GM12878 (cell line): Measurements from ENCODE around the gene WWP2. TPM values are rescaled to one million over a fixed set of nuclear protein-coding genes. Genes with fewer than 3 reads are reported as not detected.

Source experiments
- ATAC-seq: fragments of 200-7000 bp; cut with Tn5 transposase; 3 replicates; pipeline ENCODE4 v1.9.1; 2020; ENCODE audit warnings: mild to moderate bottlenecking, moderate library complexity
- BruUV-seq: library from RNA; stranded (reverse); fragments of 400-500 nt; replicated peaks from 2 replicates; lab custom pipeline; 2021; lab: Mats Ljungman, UMichigan
- CTCF ChIA-PET: fragments of 300-600 bp; sonication (Branson Sonifier 250); formaldehyde crosslinking; extraction: SDS; loops from one replicate; lab custom pipeline; 2021; ENCODE audit warnings: inconsistent platforms; lab: Yijun Ruan, JAX
- POLR2A ChIA-PET: fragments of 350-600 bp; formaldehyde crosslinking; extraction: SDS; loops from one replicate; lab custom pipeline; 2021; ENCODE audit warnings: inconsistent platforms; lab: Charles Lee
- RAD21 ChIA-PET: fragments of 300-600 bp; sonication (Branson Sonifier 250); formaldehyde crosslinking; loops from one replicate; lab custom pipeline; 2023; ENCODE audit warnings: antibody characterized with exemption; ENCODE audit not compliant: unreplicated experiment; lab: Charles Lee
- SMC1A ChIA-PET: fragments of 300-600 bp; sonication (Branson Sonifier 250); formaldehyde crosslinking; loops from one replicate; lab custom pipeline; 2023; ENCODE audit not compliant: unreplicated experiment, uncharacterized antibody; lab: Charles Lee
- DNase-seq: peaks from one replicate; pipeline ENCODE4 v3.0.0-alpha.2; 2011; ENCODE audit warnings: low read depth, low spot score
- FAIRE-seq: peaks from 3 replicates; lab custom pipeline; 2011; peaks lifted over from hg19 to GRCh38; lab: Jason Lieb, UNC
- H2AFZ ChIP-seq: 2 replicates; pipeline ENCODE4 v1.6.0; 2011; ENCODE audit warnings: low read depth, low read length, control low read depth; ENCODE audit not compliant: control insufficient read depth
- H3K27ac ChIP-seq: 2 replicates; pipeline ENCODE4 v1.5.1; 2011; ENCODE audit warnings: control low read depth; ENCODE audit not compliant: control insufficient read depth, insufficient read depth
- H3K27me3 ChIP-seq, 2 experiments: replicated peaks in 1 of 2; 2 replicates each; pipeline versions ENCODE4 v1.6.0 to v1.6.1; 2011; ENCODE audit warnings: low read length in 1 of 2; ENCODE audit not compliant: control insufficient read depth in 2 of 2, insufficient read depth in 2 of 2
- H3K36me3 ChIP-seq, 2 experiments: 2 replicates each; pipeline ENCODE4 v1.5.1; 2011; ENCODE audit warnings: low read length in 1 of 2; ENCODE audit not compliant: control insufficient read depth in 2 of 2, insufficient read depth in 2 of 2
- H3K4me1 ChIP-seq: 2 replicates; pipeline ENCODE4 v1.6.1; 2011; ENCODE audit warnings: mild to moderate bottlenecking, low read length, moderate library complexity, mixed read lengths; ENCODE audit not compliant: control insufficient read depth, insufficient read depth
- H3K4me2 ChIP-seq: 2 replicates; pipeline ENCODE4 v1.6.0; 2011; ENCODE audit warnings: control low read depth; ENCODE audit not compliant: control insufficient read depth, insufficient read depth
- H3K4me3 ChIP-seq: fragments of 200-600 bp; sonication (generic); 2 replicates; pipeline ENCODE4 v1.5.1; 2016
- H3K79me2 ChIP-seq: 2 replicates; pipeline ENCODE4 v1.6.0; 2011; ENCODE audit warnings: low read length; ENCODE audit not compliant: control insufficient read depth, insufficient read depth
- H3K9ac ChIP-seq: 2 replicates; pipeline ENCODE4 v1.8.0; 2011; ENCODE audit warnings: low read length, control low read depth, mixed read lengths; ENCODE audit not compliant: control insufficient read depth, insufficient read depth
- H3K9me3 ChIP-seq: replicated peaks from 3 replicates; pipeline ENCODE4 v1.5.1; 2011; ENCODE audit warnings: mild to moderate bottlenecking, low read length; ENCODE audit not compliant: control insufficient read depth, insufficient read depth
- H4K20me1 ChIP-seq: 2 replicates; pipeline ENCODE4 v1.6.0; 2011; ENCODE audit not compliant: control insufficient read depth, insufficient read depth
- ASH2L ChIP-seq: fragments of 300-600, 200-600 bp; sonication (generic); IDR thresholded peaks from 2 replicates; pipeline ENCODE4 v1.6.1; 2017; ENCODE audit warnings: low read depth, mild to moderate bottlenecking, borderline replicate concordance
- BCL11A ChIP-seq: IDR thresholded peaks from 2 replicates; pipeline ENCODE4 v1.6.1; 2011; ENCODE audit warnings: low read depth, low read length
- CBX3 ChIP-seq: fragments of 200-600 bp; sonication (generic); IDR thresholded peaks from 2 replicates; pipeline ENCODE4 v1.6.1; 2016; ENCODE audit warnings: low read depth, borderline replicate concordance
- CHD1 ChIP-seq: IDR thresholded peaks from 2 replicates; pipeline ENCODE4 v1.6.1; 2012; ENCODE audit warnings: low read depth, low read length, improper control_type of control experiment
- CREB1 ChIP-seq: IDR thresholded peaks from 2 replicates; pipeline ENCODE4 v1.6.1; 2012; ENCODE audit warnings: low read depth, mild to moderate bottlenecking, inconsistent platforms
- CREM ChIP-seq: IDR thresholded peaks from 2 replicates; pipeline ENCODE4 v1.6.1; 2014; ENCODE audit warnings: antibody characterized with exemption, low read depth
- FOXM1 ChIP-seq: IDR thresholded peaks from 2 replicates; pipeline ENCODE4 v1.6.1; 2012; ENCODE audit warnings: low read depth, mild to moderate bottlenecking, inconsistent platforms, low read length, moderate library complexity
- MEF2B ChIP-seq: fragments of 450-650 bp; IDR thresholded peaks from 2 replicates; pipeline ENCODE4 v1.6.1; 2018; ENCODE audit warnings: mild to moderate bottlenecking, moderate library complexity; ENCODE audit not compliant: partially characterized antibody, poor library complexity, severe bottlenecking
- MYC ChIP-seq: IDR thresholded peaks from 2 replicates; pipeline ENCODE4 v1.6.1; 2011; ENCODE audit warnings: mild to moderate bottlenecking, low read length, moderate library complexity, inconsistent platforms; ENCODE audit not compliant: insufficient read depth, insufficient replicate concordance, insufficient read length, severe bottlenecking
- RELA ChIP-seq: fragments of 450-650 bp; IDR thresholded peaks from 2 replicates; pipeline ENCODE4 v1.8.0; 2014; ENCODE audit warnings: borderline replicate concordance; ENCODE audit not compliant: partially characterized antibody
- SRF ChIP-seq, 2 experiments: IDR thresholded peaks; 2 replicates each; pipeline ENCODE4 v1.6.1; 2011; ENCODE audit warnings: low read depth in 2 of 2, low read length in 2 of 2, mild to moderate bottlenecking in 1 of 2, moderate library complexity in 1 of 2
- TARDBP ChIP-seq: IDR thresholded peaks from 2 replicates; pipeline ENCODE4 v1.6.1; 2016; ENCODE audit warnings: borderline replicate concordance
- WGBS: methylation state at CpG from one replicate; pipeline ENCODE4 v1.1.6; 2016; ENCODE audit warnings: low lambda C conversion rate; ENCODE audit not compliant: insufficient replicate concordance, insufficient coverage; ENCODE audit errors: missing lambda C conversion rate; 5-methylcytosine and 5-hydroxymethylcytosine counted together
- in situ Hi-C: fragments of 300-500 bp; cut with MboI; formaldehyde crosslinking; loops from 9 replicates; pipeline ENCODE4 v1.14.3; 2018; ENCODE audit warnings: mixed read lengths
- intact Hi-C: fragments of 100-400 bp; cut with micrococcal nuclease; formaldehyde crosslinking; loops from one replicate; pipeline ENCODE4 v1.14.2; 2022; ENCODE audit not compliant: unreplicated experiment
- polyA plus RNA-seq, 11 experiments: library from polyadenylated mRNA; depleted of rRNA in 4 of 11; unstranded in 6 of 11; stranded (reverse) in 5 of 11; fragments of >200 nt; fragmentation: Nextera tagmentation in 4 of 11; fragmentation: Illumina TruSeq in 1 of 11; extraction: Ambion mirVana in 4 of 11; extraction: Trizol in 1 of 11; gene quantifications; 1 replicate in 1 of 11; 2 replicates in 10 of 11; pipeline versions ENCODE4 v1.2.1 to v1.2.3, GENCODE V29; 2011 to 2016; ENCODE audit warnings: inconsistent platforms in 2 of 11, missing spikeins in 2 of 11, low read depth in 1 of 11
- total RNA-seq, 4 experiments: library from RNA; depleted of rRNA in 3 of 4; stranded (reverse); fragments of >200 nt in 3 of 4; fragmentation: Illumina TruSeq in 1 of 4; extraction: Trizol in 1 of 4; gene quantifications; 2 replicates each; pipeline versions ENCODE4 v1.2.1 to v1.2.3, GENCODE V29; 2013 to 2021

WWP2 gene
- total and polyA plus RNA-seq, 10 of the 15 experiments (the other 5 are each of a cell fraction or from before 2014, with no cell fraction given): 2.8 to 47.0 (median 23.8) TPM

GRCh38 chr16:69927056-69927757 lies 165.1 kb downstream of the WWP2 start:
- H3K36me3 ChIP-seq: peaks cover 2 to 11% of the 10 kb centered on the region in 2 experiments; a peak in 2 of 4 replicates
- TF ChIP-seq MEF2B (no peak), CREB1 (no peak), CHD1 (no peak), CBX3 (no peak), RELA (no peak), MYC (no peak), FOXM1 (no peak), SRF (IDR thresholded peaks at IDR 0.05; ENCODE audit: low read depth in 2 of 2, low read length in 2 of 2) (no peak), BCL11A (no peak), CREM (no peak), ASH2L (no peak), TARDBP (no peak)
- 96% methylated on average over 17 of the region's 17 CpGs for WGBS
- H2AFZ ChIP-seq: no peak overlapping the region
- intact Hi-C loops: no loop called here
- H3K4me3 ChIP-seq: no peak overlapping the region
- no peak overlapping the region for H3K27ac ChIP-seq
- DNase-seq (no peak), FAIRE-seq (no peak), ATAC-seq (no peak)
- ChIA-PET RAD21 (interaction anchor here (1.2 kb wide), 1 partner anchor 217 kb away, joined by 3 read pairs; no protein-coding TSS in a partner anchor), CTCF (interaction anchor here (0.6 to 4.8 kb wide), 4 partner anchors 30 to 684 kb away, joined by 3 to 114 read pairs (median 4); no protein-coding TSS in a partner anchor), POLR2A (no interaction called here), SMC1A (interaction anchor here (5.1 kb wide), 1 partner anchor 131 kb away, joined by 46 read pairs; no protein-coding TSS in a partner anchor)
- H3K9me3 ChIP-seq: no peaks in the 10 kb centered on the region
- no peaks in the 10 kb centered on the region; the same call in 1 of the 2 replicates for H4K20me1 ChIP-seq
- no peak overlapping the region for H3K9ac ChIP-seq
- no peaks in the 10 kb centered on the region for H3K79me2 ChIP-seq
- H3K4me2 ChIP-seq: no peak overlapping the region
- H3K27me3 ChIP-seq: no peaks in the 10 kb centered on the region
- in situ Hi-C loops: loop anchor here (5.0 kb wide), 1 partner anchor 140 kb away; no protein-coding TSS in a partner anchor
- no TSS peak for BruUV-seq
- no peaks in the 10 kb centered on the region for H3K4me1 ChIP-seq
